ENCODE results near the gene QRSL1.

GRCh38 chr6:106692819-106693208 lies 63.4 kb downstream of the QRSL1 start:
- TF ChIP-seq CTCF (IDR thresholded peaks at IDR 0.05) (no peak), POLR2AphosphoS5 (IDR thresholded peaks at IDR 0.05) (no peak), EP300 (IDR thresholded peaks at IDR 0.05; ENCODE audit: low read depth) (no peak)
